GM12874 (cell line): ENCODE measurements around the gene OXT.

Experiments used
- CTCF ChIP-seq: IDR thresholded peaks from 2 replicates; pipeline ENCODE4 v1.5.1; 2011; ENCODE audit warnings: low read depth, mild to moderate bottlenecking, control low read depth, low read length, moderate library complexity; ENCODE audit not compliant: insufficient read depth

OXT gene

GRCh38 chr20:3085571-3086072 lies 14.2 kb downstream of the OXT start:
- TF ChIP-seq CTCF = no peak

- TF ChIP-seq CTCF = no peak
Observed at GRCh38 chr20:3088031-3088430, 16.6 kb downstream of the OXT start.

GRCh38 chr20:3090565-3090964 lies 19.1 kb downstream of the OXT start:
- TF ChIP-seq CTCF = no peak

GRCh38 chr20:3092611-3093379 lies 21.4 kb downstream of the OXT start:
- TF ChIP-seq CTCF = no peak

- no peak for TF ChIP-seq CTCF
Observed at GRCh38 chr20:3093861-3094361, 22.5 kb downstream of the OXT start.

GRCh38 chr20:3094848-3095629 lies 23.6 kb downstream of the OXT start:
- no peak for TF ChIP-seq CTCF

GRCh38 chr20:3100480-3100879 lies 29.1 kb downstream of the OXT start:
- no peak for TF ChIP-seq CTCF
